DND-41 (cell line): ENCODE data around the gene TUBB2B.

Experiments
- ATAC-seq: fragments of 200-7000 bp; cut with Tn5 transposase; 3 replicates; pipeline ENCODE4 v1.9.1; 2021; ENCODE audit warnings: low read depth; ENCODE audit not compliant: insufficient read depth
- DNase-seq: peaks from one replicate; pipeline ENCODE4 v3.0.0-alpha.2; 2020
- H2AFZ ChIP-seq: 2 replicates; pipeline ENCODE4 v1.6.0; 2012; ENCODE audit warnings: low read depth, low read length
- H3K27ac ChIP-seq: 2 replicates; pipeline ENCODE4 v1.5.1; 2012; ENCODE audit warnings: low read length, inconsistent platforms
- H3K27me3 ChIP-seq: fragments of 200-600 bp; sonication (generic); 2 replicates; pipeline ENCODE4 v1.6.0; 2012; ENCODE audit warnings: low read length, mild to moderate bottlenecking, inconsistent platforms; ENCODE audit not compliant: insufficient read depth, poor library complexity
- H3K36me3 ChIP-seq: 2 replicates; pipeline ENCODE4 v1.5.1; 2012; ENCODE audit warnings: low read length, inconsistent platforms; ENCODE audit not compliant: insufficient read depth
- H3K4me1 ChIP-seq: 2 replicates; pipeline ENCODE4 v1.5.1; 2012; ENCODE audit warnings: mild to moderate bottlenecking, low read length; ENCODE audit not compliant: insufficient read depth
- H3K4me2 ChIP-seq: 2 replicates; pipeline ENCODE4 v1.6.0; 2012; ENCODE audit warnings: mild to moderate bottlenecking, moderate library complexity, low read length, inconsistent platforms; ENCODE audit not compliant: insufficient read depth
- H3K4me3 ChIP-seq, 2 experiments: fragments of 200-600 bp in 1 of 2; shearing (Covaris generic) in 1 of 2; 2 replicates each; pipeline ENCODE4 v1.5.1; 2012 to 2016; ENCODE audit warnings: inconsistent platforms in 2 of 2, low read length in 2 of 2, mild to moderate bottlenecking in 2 of 2, low read depth in 1 of 2, moderate library complexity in 1 of 2
- H3K79me2 ChIP-seq: 2 replicates; pipeline ENCODE4 v1.6.0; 2012; ENCODE audit warnings: low read length, inconsistent platforms; ENCODE audit not compliant: insufficient read depth
- H3K9ac ChIP-seq: 2 replicates; pipeline ENCODE4 v1.6.0; 2012; ENCODE audit warnings: low read depth, mild to moderate bottlenecking, inconsistent platforms, low read length, moderate library complexity
- H3K9me3 ChIP-seq: 2 replicates; pipeline ENCODE4 v1.5.1; 2012; ENCODE audit warnings: low read length, moderate library complexity, mild to moderate bottlenecking, inconsistent platforms; ENCODE audit not compliant: insufficient read depth, severe bottlenecking
- H4K20me1 ChIP-seq: 2 replicates; pipeline ENCODE4 v1.6.0; 2012; ENCODE audit warnings: low read length; ENCODE audit not compliant: insufficient read depth
- CTCF ChIP-seq: IDR thresholded peaks from 2 replicates; pipeline ENCODE4 v1.5.1; 2012; ENCODE audit warnings: borderline replicate concordance, low read length, moderate library complexity, mild to moderate bottlenecking; ENCODE audit not compliant: poor library complexity, severe bottlenecking; ENCODE audit errors: extremely low read depth
- EZH2 ChIP-seq: IDR thresholded peaks from 3 replicates; pipeline ENCODE4 v1.6.1; 2012; ENCODE audit warnings: borderline replicate concordance, low read depth, mild to moderate bottlenecking, moderate library complexity, low read length, inconsistent platforms; ENCODE audit not compliant: severe bottlenecking

TUBB2B gene

GRCh38 chr6:3270258-3270657, 42.8 kb upstream of the TUBB2B start:
- peaks cover 83% of the 10 kb centered on the region for H4K20me1 ChIP-seq
- no peak overlapping the region for H3K27ac ChIP-seq
- H3K9me3 ChIP-seq = no peaks in the 10 kb centered on the region
- H2AFZ ChIP-seq = no peak overlapping the region
- no peak overlapping the region for H3K9ac ChIP-seq
- DNase-seq (no peak), ATAC-seq (no peak)
- peaks cover 75% of the 10 kb centered on the region for H3K36me3 ChIP-seq
- H3K4me1 ChIP-seq = no peaks in the 10 kb centered on the region
- H3K4me3 ChIP-seq = no peak overlapping the region
- TF ChIP-seq CTCF = no peak
- TF ChIP-seq EZH2 = no peak
- no peaks in the 10 kb centered on the region for H3K27me3 ChIP-seq
- H3K79me2 ChIP-seq = peaks cover 63% of the 10 kb centered on the region
- H3K4me2 ChIP-seq = no peak overlapping the region

- Histone ChIP-seq H3K9ac (no peak overlapping the region), H3K27ac (no peak overlapping the region), H3K4me2 (no peak overlapping the region), H3K4me1 (no peaks in the 10 kb centered on the region), H4K20me1 (peaks cover 87% of the 10 kb centered on the region), H3K9me3 (no peaks in the 10 kb centered on the region), H3K79me2 (peaks cover 70% of the 10 kb centered on the region), H3K36me3 (peaks cover 83% of the 10 kb centered on the region), H3K4me3 (no peak overlapping the region), H3K27me3 (no peaks in the 10 kb centered on the region), H2AFZ (no peak overlapping the region)
- TF ChIP-seq EZH2 (no peak), CTCF (no peak)
- ATAC-seq = no peak
- no peak for DNase-seq
Measured at GRCh38 chr6:3269281-3269975, 42.0 kb upstream of the TUBB2B start.

GRCh38 chr6:3268680-3269079, 41.2 kb upstream of the TUBB2B start:
- Histone ChIP-seq H3K27ac (no peak overlapping the region), H3K27me3 (no peaks in the 10 kb centered on the region), H3K4me3 (no peak overlapping the region), H3K9ac (no peak overlapping the region), H3K79me2 (peaks cover 75% of the 10 kb centered on the region), H3K4me1 (peaks cover 4% of the 10 kb centered on the region; the same call in 1 of the 2 replicates), H3K4me2 (no peak overlapping the region), H3K36me3 (peaks cover 85% of the 10 kb centered on the region), H2AFZ (no peak overlapping the region), H4K20me1 (peaks cover 87% of the 10 kb centered on the region), H3K9me3 (no peaks in the 10 kb centered on the region)
- TF ChIP-seq EZH2 (no peak), CTCF (no peak)
- DNase-seq (no peak), ATAC-seq (no peak)
